Thoracic aorta (tissue), 2 donors: ENCODE measurements around the gene PLPPR4. TPM values are rescaled to one million over a fixed set of nuclear protein-coding genes. Genes with fewer than 3 reads are reported as not detected.

Experiments
- ATAC-seq: fragments of 150-250 bp; one replicate; pipeline ENCODE4 v1.8.0; 2017; ENCODE audit warnings: low read depth; ENCODE audit not compliant: insufficient number of reproducible peaks, low FRiP score
- DNase-seq: peaks from one replicate; pipeline ENCODE4 v3.0.0-alpha.2; 2020; ENCODE audit warnings: low spot score
- H3K27ac ChIP-seq, 2 donors: fragments of 200-600 bp; sonication (generic); 1 replicate in 1 of 2; 2 replicates in 1 of 2; pipeline ENCODE4 v1.5.1; 2016; ENCODE audit warnings: mild to moderate bottlenecking in 2 of 2, moderate library complexity in 2 of 2
- H3K27me3 ChIP-seq: fragments of 200-600 bp; sonication (generic); replicated peaks from 2 replicates; pipeline ENCODE4 v1.6.0; 2016; ENCODE audit warnings: mild to moderate bottlenecking; ENCODE audit not compliant: insufficient read depth
- H3K36me3 ChIP-seq: fragments of 200-600 bp; sonication (generic); one replicate; pipeline ENCODE4 v1.5.1; 2016
- H3K4me1 ChIP-seq, 2 donors: fragments of 200-600 bp; sonication (generic); 1 replicate in 1 of 2; 2 replicates in 1 of 2; pipeline versions ENCODE4 v1.5.1 to v1.6.0; 2016; ENCODE audit warnings: low read depth in 2 of 2, mild to moderate bottlenecking in 1 of 2; ENCODE audit not compliant: control insufficient read depth in 1 of 2
- H3K4me3 ChIP-seq: fragments of 200-600 bp; sonication (generic); 2 replicates; pipeline ENCODE4 v1.5.1; 2016; ENCODE audit warnings: mild to moderate bottlenecking
- H3K9me3 ChIP-seq: fragments of 200-600 bp; sonication (generic); 2 replicates; pipeline ENCODE4 v1.5.1; 2016
- CTCF ChIP-seq: fragments of 200-600 bp; sonication (generic); IDR thresholded peaks from one replicate; pipeline ENCODE4 v1.5.1; 2019; ENCODE audit warnings: antibody characterized with exemption
- total RNA-seq, 2 donors: library from RNA; depleted of rRNA; stranded (reverse); fragments of >200 nt; gene quantifications; one replicate each; pipeline versions ENCODE4 v1.1.0 to v1.2.3, GENCODE V29; 2016

Gene PLPPR4
- total RNA-seq, 2 donors from 2014 or later: 0.28 to 1.2 TPM

- H3K27me3 ChIP-seq: no peaks in the 10 kb centered on the region
- no peaks in the 10 kb centered on the region for H3K4me1 ChIP-seq
- no peak overlapping the region for H3K4me3 ChIP-seq
- H3K36me3 ChIP-seq: no peaks in the 10 kb centered on the region
- DNase-seq: no peak
- H3K9me3 ChIP-seq: no peaks in the 10 kb centered on the region
- no peak for ATAC-seq
- no peak for TF ChIP-seq CTCF
- no peak overlapping the region for H3K27ac ChIP-seq
Measured at GRCh38 chr1:99315305-99315704, 51.0 kb downstream of the PLPPR4 start.

- H3K4me3 ChIP-seq: no peak overlapping the region
- no peak for TF ChIP-seq CTCF
- no peaks in the 10 kb centered on the region for H3K36me3 ChIP-seq
- H3K9me3 ChIP-seq: no peaks in the 10 kb centered on the region
- no peaks in the 10 kb centered on the region for H3K27me3 ChIP-seq
- no peak for ATAC-seq
- no peak overlapping the region for H3K27ac ChIP-seq
- no peak for DNase-seq
- H3K4me1 ChIP-seq: no peaks in the 10 kb centered on the region
Measured at GRCh38 chr1:99326215-99326949, 62.1 kb downstream of the PLPPR4 start.

GRCh38 chr1:99327357-99327756 is 63.1 kb downstream of the PLPPR4 start:
- Histone ChIP-seq H3K27ac (no peak overlapping the region), H3K4me3 (no peak overlapping the region), H3K4me1 (no peaks in the 10 kb centered on the region), H3K36me3 (no peaks in the 10 kb centered on the region), H3K9me3 (no peaks in the 10 kb centered on the region), H3K27me3 (no peaks in the 10 kb centered on the region)
- no peak for DNase-seq
- TF ChIP-seq CTCF: no peak
- no peak for ATAC-seq

- Histone ChIP-seq H3K36me3 (no peaks in the 10 kb centered on the region), H3K27ac (no peak overlapping the region), H3K9me3 (no peaks in the 10 kb centered on the region), H3K4me1 (no peaks in the 10 kb centered on the region), H3K4me3 (no peak overlapping the region), H3K27me3 (no peaks in the 10 kb centered on the region)
- no peak for TF ChIP-seq CTCF
- DNase-seq (no peak), ATAC-seq (no peak)
Measured at GRCh38 chr1:99328171-99328570, 63.9 kb downstream of the PLPPR4 start.

- DNase-seq (no peak), ATAC-seq (no peak)
- Histone ChIP-seq H3K9me3 (no peaks in the 10 kb centered on the region), H3K4me3 (no peak overlapping the region), H3K4me1 (no peaks in the 10 kb centered on the region), H3K36me3 (no peaks in the 10 kb centered on the region), H3K27ac (no peak overlapping the region), H3K27me3 (no peaks in the 10 kb centered on the region)
- no peak for TF ChIP-seq CTCF
Measured at GRCh38 chr1:99331083-99331482, 66.8 kb downstream of the PLPPR4 start.
